ENCODE results near the gene FANK1.

Gene FANK1

DNA sequence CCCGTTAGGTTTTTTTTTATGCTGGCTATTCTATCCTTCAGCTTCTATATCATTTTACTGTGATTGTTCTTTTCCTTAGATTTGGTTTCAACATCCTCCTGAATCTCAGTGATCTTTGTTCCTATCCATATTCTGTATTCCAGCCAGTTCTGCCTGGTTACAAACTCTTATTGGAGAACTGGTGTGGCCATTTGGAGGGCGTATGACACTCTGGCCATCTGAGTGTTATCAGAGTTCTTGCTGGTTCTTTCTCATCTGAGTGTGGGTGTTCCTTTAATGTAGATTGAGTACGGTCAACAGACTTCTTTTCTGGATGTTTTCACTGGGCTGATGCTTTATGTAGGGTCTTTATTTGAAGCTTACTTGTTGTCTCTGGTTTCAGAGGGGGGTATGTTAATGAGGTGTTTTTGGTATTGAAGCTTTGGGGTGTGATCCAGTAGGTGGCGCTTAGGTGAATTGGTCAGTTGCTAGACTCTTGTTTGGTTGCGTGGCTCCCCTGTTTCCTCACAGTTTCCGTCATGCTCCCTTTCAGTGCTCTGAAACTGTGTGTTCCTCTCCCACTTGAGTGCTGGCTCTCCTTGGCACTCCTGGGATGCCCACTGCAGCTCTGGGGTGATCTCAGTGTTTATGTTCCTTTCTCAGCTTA is 80.7 kb downstream of the FANK1 start:
- Histone ChIP-seq H3K27ac (replicated peaks) (no peak overlapping the region), H3K4me3 (replicated peaks; ENCODE audit: insufficient read depth, low read length) (no peak overlapping the region), H3K27me3 (ENCODE audit: insufficient read depth, poor library complexity, severe bottlenecking) (no peaks in the 10 kb centered on the region)
- no peak for TF ChIP-seq POLR2AphosphoS5 (IDR thresholded peaks at IDR 0.05; ENCODE audit: low read depth)
- TF ChIP-seq, protein P1, sequence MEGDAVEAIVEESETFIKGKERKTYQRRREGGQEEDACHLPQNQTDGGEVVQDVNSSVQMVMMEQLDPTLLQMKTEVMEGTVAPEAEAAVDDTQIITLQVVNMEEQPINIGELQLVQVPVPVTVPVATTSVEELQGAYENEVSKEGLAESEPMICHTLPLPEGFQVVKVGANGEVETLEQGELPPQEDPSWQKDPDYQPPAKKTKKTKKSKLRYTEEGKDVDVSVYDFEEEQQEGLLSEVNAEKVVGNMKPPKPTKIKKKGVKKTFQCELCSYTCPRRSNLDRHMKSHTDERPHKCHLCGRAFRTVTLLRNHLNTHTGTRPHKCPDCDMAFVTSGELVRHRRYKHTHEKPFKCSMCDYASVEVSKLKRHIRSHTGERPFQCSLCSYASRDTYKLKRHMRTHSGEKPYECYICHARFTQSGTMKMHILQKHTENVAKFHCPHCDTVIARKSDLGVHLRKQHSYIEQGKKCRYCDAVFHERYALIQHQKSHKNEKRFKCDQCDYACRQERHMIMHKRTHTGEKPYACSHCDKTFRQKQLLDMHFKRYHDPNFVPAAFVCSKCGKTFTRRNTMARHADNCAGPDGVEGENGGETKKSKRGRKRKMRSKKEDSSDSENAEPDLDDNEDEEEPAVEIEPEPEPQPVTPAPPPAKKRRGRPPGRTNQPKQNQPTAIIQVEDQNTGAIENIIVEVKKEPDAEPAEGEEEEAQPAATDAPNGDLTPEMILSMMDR (IDR thresholded peaks at IDR 0.05; ENCODE audit: insufficient read depth, low read length): peak; percentile 25
- TF ChIP-seq, protein P2, sequence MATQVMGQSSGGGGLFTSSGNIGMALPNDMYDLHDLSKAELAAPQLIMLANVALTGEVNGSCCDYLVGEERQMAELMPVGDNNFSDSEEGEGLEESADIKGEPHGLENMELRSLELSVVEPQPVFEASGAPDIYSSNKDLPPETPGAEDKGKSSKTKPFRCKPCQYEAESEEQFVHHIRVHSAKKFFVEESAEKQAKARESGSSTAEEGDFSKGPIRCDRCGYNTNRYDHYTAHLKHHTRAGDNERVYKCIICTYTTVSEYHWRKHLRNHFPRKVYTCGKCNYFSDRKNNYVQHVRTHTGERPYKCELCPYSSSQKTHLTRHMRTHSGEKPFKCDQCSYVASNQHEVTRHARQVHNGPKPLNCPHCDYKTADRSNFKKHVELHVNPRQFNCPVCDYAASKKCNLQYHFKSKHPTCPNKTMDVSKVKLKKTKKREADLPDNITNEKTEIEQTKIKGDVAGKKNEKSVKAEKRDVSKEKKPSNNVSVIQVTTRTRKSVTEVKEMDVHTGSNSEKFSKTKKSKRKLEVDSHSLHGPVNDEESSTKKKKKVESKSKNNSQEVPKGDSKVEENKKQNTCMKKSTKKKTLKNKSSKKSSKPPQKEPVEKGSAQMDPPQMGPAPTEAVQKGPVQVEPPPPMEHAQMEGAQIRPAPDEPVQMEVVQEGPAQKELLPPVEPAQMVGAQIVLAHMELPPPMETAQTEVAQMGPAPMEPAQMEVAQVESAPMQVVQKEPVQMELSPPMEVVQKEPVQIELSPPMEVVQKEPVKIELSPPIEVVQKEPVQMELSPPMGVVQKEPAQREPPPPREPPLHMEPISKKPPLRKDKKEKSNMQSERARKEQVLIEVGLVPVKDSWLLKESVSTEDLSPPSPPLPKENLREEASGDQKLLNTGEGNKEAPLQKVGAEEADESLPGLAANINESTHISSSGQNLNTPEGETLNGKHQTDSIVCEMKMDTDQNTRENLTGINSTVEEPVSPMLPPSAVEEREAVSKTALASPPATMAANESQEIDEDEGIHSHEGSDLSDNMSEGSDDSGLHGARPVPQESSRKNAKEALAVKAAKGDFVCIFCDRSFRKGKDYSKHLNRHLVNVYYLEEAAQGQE (IDR thresholded peaks at IDR 0.05; ENCODE audit: insufficient replicate concordance, low read depth): no peak
- TF ChIP-seq GABPA (IDR thresholded peaks at IDR 0.05; ENCODE audit: low read depth): no peak
- no peak for TF ChIP-seq SPI1 (IDR thresholded peaks at IDR 0.05; ENCODE audit: borderline replicate concordance, low read depth)
- DNase-seq (ENCODE audit: low read depth in 1 of 2, low spot score in 1 of 2): peak; percentile 6 to 50

DNA sequence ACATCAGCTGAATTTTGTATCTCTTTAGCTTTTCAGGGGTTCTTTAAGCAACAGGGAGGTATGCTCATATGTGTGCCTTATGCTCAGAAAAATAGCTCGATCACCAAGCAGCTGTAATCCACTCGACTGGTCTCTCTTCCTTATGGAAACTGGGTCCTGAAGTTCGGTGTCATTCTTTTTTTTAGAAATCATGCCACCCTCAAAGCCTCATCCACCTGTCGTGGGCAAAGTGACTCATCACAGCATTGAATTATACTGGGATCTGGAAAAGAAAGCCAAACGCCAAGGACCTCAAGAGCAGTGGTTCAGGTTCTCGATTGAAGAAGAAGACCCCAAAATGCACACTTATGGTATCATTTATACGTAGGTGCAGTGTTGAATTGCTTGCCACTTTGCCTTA is 83.6 kb downstream of the FANK1 start:
- Histone ChIP-seq H3K27me3 (ENCODE audit: insufficient read depth, poor library complexity, severe bottlenecking) (no peaks in the 10 kb centered on the region), H3K4me3 (replicated peaks; ENCODE audit: insufficient read depth, low read length) (no peak overlapping the region), H3K27ac (replicated peaks) (no peak overlapping the region)
- TF ChIP-seq, protein P1 (IDR thresholded peaks at IDR 0.05; ENCODE audit: insufficient read depth, low read length): no peak
- TF ChIP-seq, protein P2 (IDR thresholded peaks at IDR 0.05; ENCODE audit: insufficient replicate concordance, low read depth): no peak
- no peak for TF ChIP-seq GABPA (IDR thresholded peaks at IDR 0.05; ENCODE audit: low read depth)
- TF ChIP-seq SPI1 (IDR thresholded peaks at IDR 0.05; ENCODE audit: borderline replicate concordance, low read depth): no peak
- TF ChIP-seq POLR2AphosphoS5 (IDR thresholded peaks at IDR 0.05; ENCODE audit: low read depth): no peak
- DNase-seq (ENCODE audit: low read depth in 1 of 2, low spot score in 1 of 2): no peak

DNA sequence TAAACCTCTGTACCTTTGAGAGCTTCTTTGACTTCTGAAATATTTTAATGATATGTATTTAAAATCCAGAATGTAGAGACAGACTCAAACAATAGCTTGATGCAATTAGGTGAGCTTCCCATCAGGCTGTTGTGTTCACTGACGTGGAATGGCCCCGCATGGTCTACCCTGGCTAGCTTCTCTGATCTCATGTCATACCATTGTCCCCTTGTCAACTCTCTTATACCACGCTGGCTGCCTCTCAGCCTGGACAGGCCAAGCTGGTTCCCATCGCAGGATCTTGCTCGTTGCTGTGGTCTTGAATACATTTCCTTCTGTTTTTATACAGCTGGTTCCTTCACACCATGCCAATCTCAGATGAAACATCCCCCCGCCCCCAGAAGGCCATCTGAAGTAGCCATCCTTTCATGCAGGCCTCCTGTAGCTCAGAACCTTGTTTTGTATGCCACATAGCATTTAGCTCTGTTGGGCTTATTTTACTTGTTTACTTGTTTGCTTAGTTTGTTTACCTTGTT is 84.2 kb downstream of the FANK1 start:
- no peak overlapping the region for H3K27ac ChIP-seq (replicated peaks)
- no peaks in the 10 kb centered on the region for H3K27me3 ChIP-seq (ENCODE audit: insufficient read depth, poor library complexity, severe bottlenecking)
- no peak for DNase-seq (ENCODE audit: low read depth in 1 of 2, low spot score in 1 of 2)
- no peak overlapping the region for H3K4me3 ChIP-seq (replicated peaks; ENCODE audit: insufficient read depth, low read length)
- TF ChIP-seq GABPA (IDR thresholded peaks at IDR 0.05; ENCODE audit: low read depth): no peak
- TF ChIP-seq, protein P1 (IDR thresholded peaks at IDR 0.05; ENCODE audit: insufficient read depth, low read length): no peak

Measured in HL-60 (cell line).